A549 (cell line): Measurements from ENCODE around the gene MDM1.

Experiments used
- BHLHE40 ChIP-seq: IDR thresholded peaks from 2 replicates; pipeline ENCODE4 v1.6.1; 2012; ENCODE audit warnings: low read depth, low read length, inconsistent platforms
- CHD2 ChIP-seq: fragments of 150-350 bp; IDR thresholded peaks from 2 replicates; pipeline ENCODE4 v1.6.1; 2014; ENCODE audit warnings: low read length; ENCODE audit not compliant: partially characterized antibody
- KDM5A ChIP-seq: fragments of 200-600 bp; sonication (generic); IDR thresholded peaks from 2 replicates; pipeline ENCODE4 v1.6.1; 2016; ENCODE audit warnings: antibody characterized with exemption, mild to moderate bottlenecking
- MAFK ChIP-seq: fragments of 450-650 bp; IDR thresholded peaks from 2 replicates; pipeline ENCODE4 v1.6.1; 2014; ENCODE audit not compliant: partially characterized antibody
- PHF8 ChIP-seq: fragments of 200-600 bp; sonication (generic); IDR thresholded peaks from 2 replicates; pipeline ENCODE4 v1.6.1; 2016; ENCODE audit warnings: low read depth, mild to moderate bottlenecking, antibody characterized with exemption, moderate library complexity, borderline replicate concordance

DNA sequence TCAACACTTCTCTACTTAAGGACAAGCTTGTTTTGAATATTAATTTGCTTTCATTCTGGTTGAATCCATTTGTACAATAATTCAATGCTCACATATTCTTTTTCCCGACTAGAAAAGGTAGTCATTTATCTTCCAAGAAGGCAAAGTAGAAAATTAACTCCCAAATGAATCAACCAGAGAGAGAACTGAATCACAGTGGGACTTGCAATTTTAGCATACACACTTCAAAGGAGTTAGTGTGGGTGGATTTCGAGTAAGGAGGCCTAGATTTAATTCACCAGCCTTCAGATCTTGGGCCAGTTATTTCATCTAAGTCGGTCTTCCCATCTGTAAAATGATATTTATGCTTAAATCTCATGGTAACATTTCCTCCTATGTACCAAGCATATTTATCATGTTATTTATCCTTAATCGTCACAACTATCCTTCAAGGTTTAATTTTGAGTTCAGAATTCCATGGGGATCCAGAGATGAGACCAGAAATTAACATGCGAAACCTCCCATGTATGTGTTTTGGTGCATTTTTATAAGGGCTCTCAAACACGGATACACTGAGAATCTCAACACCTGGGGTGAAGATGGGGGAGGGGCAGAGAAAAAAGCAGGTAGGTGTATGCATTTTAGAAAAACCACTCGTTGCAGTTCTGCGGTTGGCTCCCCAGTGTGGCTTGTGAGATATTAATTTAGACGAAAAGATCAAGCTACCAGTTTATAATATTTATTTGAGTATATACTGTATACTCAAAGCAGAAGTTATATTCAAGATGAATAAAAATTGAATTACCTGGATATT is 39.8 kb downstream of the MDM1 start:
- TF ChIP-seq KDM5A, result no peak
- TF ChIP-seq MAFK, result no peak
- no peak for TF ChIP-seq BHLHE40
- TF ChIP-seq CHD2, result no peak
- TF ChIP-seq PHF8, result no peak
